GM13977 (cell line): Measurements from ENCODE around the gene SLC13A2.

Experiments used
- DNase-seq: peaks from one replicate; pipeline ENCODE4 v3.0.0; 2012; ENCODE audit warnings: low spot score
- CTCF ChIP-seq: IDR thresholded peaks from 2 replicates; pipeline ENCODE4 v1.5.1; 2012; ENCODE audit warnings: mild to moderate bottlenecking, control low read depth; ENCODE audit not compliant: insufficient read depth; ENCODE audit errors: extremely low read depth, missing control alignments
- in situ Hi-C: fragments of 300-500 bp; cut with MboI; formaldehyde crosslinking; loops from one replicate; pipeline ENCODE4 v1.12.0; 2022; ENCODE audit warnings: low sequenced_read_pairs, low pct_unique_long_range_greater_than_20kb, mixed read lengths, inconsistent platforms; ENCODE audit not compliant: unreplicated experiment

The SLC13A2 gene

DNA sequence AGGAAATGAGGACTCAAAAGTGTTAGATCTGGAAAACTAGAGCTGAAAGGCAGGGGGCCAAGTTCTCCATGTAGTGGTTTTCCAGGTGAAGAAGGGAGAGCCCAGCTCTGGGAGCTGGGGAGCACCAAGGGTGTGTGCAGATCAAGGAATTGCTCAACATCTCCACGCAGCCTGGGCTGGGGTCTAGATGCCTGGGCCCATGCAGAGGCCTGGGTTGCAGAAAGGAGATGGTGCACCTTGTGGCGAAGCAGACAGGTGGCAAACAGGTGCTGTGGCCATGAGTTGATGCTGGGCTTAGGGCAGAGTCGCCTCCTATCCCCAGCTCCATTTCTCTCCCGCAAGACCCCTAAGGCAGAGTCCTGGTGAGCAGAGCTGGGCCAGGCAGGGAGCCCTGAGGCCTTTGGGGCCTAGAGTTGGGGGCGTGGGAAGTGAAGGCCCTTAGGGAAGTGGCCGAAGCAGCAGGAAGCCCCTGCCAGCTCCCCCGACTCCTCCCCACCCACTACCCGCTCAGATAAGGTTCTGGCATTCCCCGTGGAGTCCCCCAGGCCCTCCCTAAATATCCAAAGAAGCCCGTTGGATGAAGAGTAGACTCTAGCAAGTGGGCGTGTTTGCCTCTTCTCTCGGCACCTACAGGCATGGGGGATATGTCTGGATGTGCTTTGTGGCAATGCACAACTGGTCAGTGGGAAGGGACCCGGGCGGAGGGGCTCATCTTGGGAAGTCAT is 33.5 kb downstream of the SLC13A2 start:
- TF ChIP-seq CTCF, result no peak
- in situ Hi-C loops, result no loop called here
- DNase-seq, result peak; percentile 59

DNA sequence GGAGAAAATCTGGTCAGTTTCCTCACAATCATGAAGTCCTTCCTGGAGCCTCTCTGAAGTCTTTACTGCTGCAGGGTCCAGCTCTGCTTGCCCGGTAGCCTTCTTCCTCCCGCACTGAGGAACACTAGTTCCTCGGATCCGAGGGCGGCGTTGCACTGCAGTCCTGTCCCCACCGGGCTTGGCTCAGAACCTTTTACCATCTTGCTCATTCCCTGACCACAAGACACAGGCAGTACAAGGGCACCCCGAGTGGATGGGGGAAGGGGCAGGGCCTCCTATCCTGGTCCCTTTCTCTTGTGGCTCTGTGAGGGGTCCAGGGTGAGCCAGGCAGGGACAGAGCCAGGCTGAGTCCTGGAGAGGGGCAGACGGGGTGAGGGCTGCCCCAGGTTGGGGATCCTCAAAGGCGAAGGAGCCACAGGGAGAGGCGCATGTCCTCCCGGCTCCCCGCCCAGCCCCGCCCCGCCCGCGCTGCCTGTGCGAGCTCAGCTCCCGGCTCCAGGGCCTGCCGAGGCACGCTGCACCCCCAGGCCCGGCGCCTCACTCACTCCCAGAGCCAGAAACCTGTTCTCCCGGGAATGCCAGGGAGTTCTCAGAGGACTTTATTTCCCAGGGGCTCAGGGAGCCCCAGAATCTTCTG is 34.2 kb downstream of the SLC13A2 start:
- TF ChIP-seq CTCF, result no peak
- in situ Hi-C loops, result no loop called here
- no peak for DNase-seq

DNA sequence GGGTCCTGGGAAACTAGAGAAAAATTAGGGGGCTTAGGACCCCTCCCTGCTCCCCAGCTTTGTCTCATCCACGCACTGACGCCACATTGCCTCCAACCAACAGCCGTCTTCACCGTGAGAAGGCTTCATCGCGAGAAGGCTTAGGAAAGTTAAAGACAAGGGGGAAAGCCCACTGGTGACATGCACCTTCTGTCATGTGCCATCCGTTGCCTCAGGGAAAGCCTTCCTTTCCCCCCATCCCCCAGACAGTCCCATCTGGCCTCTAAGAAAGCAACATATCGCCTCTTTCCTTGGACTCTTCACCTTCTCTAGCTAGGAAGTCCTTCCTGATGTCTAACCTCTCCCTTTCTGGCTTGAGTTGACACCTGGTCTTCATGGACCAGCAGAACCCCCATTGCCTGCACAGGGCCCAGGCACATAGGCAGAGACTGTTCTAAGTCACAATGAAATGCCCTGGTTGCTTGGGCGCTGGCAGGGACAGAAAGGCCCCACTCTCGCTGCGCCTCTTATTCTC is 34.8 kb downstream of the SLC13A2 start:
- TF ChIP-seq CTCF, result no peak
- in situ Hi-C loops, result no loop called here
- no peak for DNase-seq

- in situ Hi-C loops, result no loop called here
- no peak for DNase-seq
- no peak for TF ChIP-seq CTCF
Observed at GRCh38 chr17:28509789-28510188, 36.3 kb downstream of the SLC13A2 start.

GRCh38 chr17:28511858-28512461 is 38.5 kb downstream of the SLC13A2 start:
- DNase-seq, result no peak
- in situ Hi-C loops, result no loop called here
- no peak for TF ChIP-seq CTCF

- DNase-seq, result no peak
- in situ Hi-C loops, result no loop called here
- no peak for TF ChIP-seq CTCF
Observed at GRCh38 chr17:28513476-28513875, 40.0 kb downstream of the SLC13A2 start.
